Medulla oblongata (tissue), 1 donor: ENCODE measurements around the gene MAP3K5.
A peak's percentile ranks its signal among the peaks of the same experiment; 100 is the strongest.
"Not testable (repeated sequence)": the region's sequence is repeated elsewhere in the genome, so short reads cannot be mapped to it uniquely, and the experiment has no call there.

Experiments
- DNase-seq: peaks from one replicate; pipeline ENCODE4 v3.0.0-alpha.2; 2015; ENCODE audit errors: extremely low spot score

MAP3K5 gene

DNA sequence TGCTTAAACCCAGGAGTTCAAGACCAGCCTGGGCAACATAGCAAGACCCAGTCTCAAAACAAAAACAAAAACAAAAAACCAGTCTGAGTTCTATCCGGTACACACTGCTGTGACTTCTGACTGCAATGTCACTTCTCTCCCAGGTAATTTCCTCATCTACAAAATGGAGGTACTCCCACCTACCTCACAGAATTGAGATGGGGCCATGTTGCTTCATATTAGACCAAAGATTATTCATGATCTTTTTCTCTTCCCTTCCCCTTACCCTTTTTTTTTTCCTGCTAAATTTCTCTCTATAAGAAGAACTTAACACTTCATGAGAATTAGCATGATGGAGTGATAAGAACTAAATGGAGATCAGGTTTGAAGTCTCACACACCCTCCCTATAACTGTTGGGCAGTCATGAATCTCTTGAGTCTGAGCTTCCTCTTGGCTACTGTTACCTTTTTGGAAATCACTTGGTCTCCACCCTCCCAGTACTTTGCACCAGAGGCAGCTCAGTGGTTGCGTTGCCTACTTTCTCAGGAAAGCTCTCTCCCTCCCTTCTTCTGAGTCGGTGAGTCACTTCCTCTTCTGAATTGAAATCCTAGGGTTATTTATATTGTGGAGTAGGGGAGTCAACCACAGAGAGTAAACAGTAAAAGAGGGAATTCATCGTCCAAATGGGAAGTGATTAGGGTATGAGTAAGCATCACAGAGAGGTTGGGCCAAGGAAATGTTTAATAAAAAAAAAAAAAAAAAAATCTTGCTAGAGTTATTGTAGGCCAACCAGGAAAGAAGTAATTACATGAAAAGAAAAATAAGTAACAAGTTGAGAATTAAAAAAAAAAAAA, 182.2 kb downstream of the MAP3K5 start:
- DNase-seq: peak; percentile 38

DNA sequence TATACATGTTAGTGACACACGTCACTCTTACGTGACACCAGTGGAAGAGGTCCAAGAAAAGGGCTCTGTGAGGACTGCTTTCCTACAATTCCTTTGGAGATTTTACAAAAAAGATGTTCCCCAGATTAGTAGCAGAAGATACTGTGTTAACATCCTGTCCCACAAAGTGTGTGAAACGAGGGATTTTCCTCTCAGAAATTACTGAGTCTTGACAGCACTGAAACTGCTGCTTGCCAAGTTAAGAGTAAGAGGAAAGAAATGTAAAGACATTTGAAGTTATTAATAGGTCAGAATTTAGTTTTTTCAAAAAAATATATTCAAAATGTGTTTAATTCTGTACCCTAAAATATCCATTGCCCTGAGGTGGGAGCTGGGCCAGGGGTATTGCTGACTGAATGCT, 183.3 kb downstream of the MAP3K5 start:
- no peak for DNase-seq

- peak; percentile 54 for DNase-seq
Measured at GRCh38 chr6:136607932-136608772, 184.1 kb downstream of the MAP3K5 start.

- no peak for DNase-seq
Measured at GRCh38 chr6:136607204-136607931, 184.9 kb downstream of the MAP3K5 start.

- DNase-seq: no peak
Measured at GRCh38 chr6:136604928-136605510, 187.3 kb downstream of the MAP3K5 start.

GRCh38 chr6:136604328-136604825, 187.9 kb downstream of the MAP3K5 start:
- no peak for DNase-seq

- DNase-seq: no peak
Measured at GRCh38 chr6:136600818-136601217, 191.5 kb downstream of the MAP3K5 start.

GRCh38 chr6:136599329-136600011, 192.8 kb downstream of the MAP3K5 start:
- DNase-seq: no peak

DNA sequence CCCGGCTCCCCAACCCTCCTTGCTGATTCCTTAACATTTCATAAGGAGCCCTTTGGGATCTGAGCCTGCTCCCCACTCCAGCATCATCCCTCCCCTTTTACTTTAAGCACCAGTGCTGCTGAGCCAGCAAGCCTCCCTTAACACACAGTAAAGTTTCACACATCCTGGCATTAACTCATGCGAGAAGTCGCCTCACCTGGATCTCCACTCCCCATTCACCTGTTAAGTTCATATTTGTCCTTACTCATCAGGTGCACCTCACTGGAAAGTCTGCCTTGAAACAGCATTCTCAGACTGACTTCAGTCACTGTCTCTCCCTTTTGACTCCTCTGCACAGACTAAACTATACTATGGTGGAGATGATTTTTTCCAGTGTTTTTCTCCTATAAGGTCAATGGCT, 194.2 kb downstream of the MAP3K5 start:
- no peak for DNase-seq

- no peak for DNase-seq
Measured at GRCh38 chr6:136594671-136595070, 197.6 kb downstream of the MAP3K5 start.

GRCh38 chr6:136593748-136594490, 198.4 kb downstream of the MAP3K5 start:
- peak; percentile 67 for DNase-seq

DNA sequence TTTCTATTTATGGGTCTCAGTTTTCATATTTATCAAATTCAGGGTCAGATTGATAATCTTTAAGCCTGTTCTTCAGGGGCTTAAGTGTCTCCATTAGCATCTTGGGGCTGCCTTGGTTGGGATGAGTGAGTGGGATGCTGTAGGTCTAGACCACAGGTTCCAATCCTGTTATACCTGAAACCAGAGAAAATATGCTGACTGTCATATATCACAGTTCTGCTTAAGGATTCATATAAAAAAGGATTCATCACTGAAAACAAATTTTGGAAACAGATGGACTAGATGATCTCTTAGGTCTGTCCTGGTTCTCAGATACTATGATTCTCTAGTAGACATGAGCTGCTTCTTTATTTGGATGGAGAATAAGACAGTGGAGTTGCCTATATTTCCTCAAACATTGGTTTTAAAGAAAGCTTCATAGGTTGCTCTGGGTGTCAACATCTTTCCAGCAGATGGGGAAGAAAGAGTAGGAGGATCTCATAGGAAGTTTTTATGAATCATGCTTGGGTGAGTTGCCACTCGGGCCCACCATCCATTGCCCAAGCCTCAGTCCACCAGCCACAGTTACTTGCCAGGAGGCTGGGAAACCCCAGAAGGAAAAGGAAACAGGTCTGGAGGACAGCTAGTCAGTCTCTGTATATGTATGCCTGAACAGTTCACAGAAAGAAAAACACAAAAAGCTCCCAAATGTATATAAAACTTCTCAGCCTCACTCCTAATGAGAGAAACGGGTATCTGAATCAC, 199.2 kb downstream of the MAP3K5 start:
- no peak for DNase-seq

DNA sequence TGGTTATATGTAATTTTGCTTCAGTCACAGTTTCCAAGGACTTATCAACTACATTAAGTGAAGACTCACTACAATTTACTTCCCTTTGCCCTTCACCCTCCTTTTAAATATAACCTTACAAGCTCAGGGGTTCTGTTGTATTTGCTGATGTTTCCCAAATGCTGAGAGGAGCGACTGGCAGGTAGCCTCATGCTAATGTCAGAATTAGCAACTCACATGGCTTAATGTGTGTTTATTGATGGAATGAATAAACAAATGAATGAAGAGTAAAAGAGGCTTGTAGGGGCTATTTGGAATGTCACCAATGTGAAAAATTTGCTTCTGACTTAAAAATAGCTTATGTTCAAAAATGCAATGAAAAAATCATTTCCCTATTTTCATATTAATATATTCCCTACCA, 200.7 kb downstream of the MAP3K5 start:
- DNase-seq: no peak

DNA sequence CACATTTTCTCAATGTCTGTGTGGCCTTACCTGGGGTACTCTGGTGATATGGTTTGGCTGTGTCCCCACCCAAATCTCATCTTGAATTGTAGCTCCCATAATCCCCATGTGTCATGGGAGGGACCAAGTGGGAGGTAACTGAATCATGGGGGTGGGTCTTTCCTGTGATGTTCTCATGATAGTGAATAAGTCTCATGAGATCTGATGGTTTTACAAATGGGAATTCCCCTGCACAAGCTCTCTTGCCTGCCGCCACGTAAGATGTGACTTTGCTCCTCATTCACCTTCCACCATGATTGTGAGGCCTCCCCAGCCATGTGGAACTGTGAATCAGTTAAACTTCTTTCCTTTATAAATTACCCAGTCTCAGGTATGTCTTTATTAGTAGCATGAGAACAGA, 201.4 kb downstream of the MAP3K5 start:
- DNase-seq: not testable (repeated sequence)

- no peak for DNase-seq
Measured at GRCh38 chr6:136587527-136587926, 204.8 kb downstream of the MAP3K5 start.

GRCh38 chr6:136586295-136586694, 206.0 kb downstream of the MAP3K5 start:
- DNase-seq: no peak

GRCh38 chr6:136585523-136585922, 206.8 kb downstream of the MAP3K5 start:
- DNase-seq: not testable (repeated sequence)

DNA sequence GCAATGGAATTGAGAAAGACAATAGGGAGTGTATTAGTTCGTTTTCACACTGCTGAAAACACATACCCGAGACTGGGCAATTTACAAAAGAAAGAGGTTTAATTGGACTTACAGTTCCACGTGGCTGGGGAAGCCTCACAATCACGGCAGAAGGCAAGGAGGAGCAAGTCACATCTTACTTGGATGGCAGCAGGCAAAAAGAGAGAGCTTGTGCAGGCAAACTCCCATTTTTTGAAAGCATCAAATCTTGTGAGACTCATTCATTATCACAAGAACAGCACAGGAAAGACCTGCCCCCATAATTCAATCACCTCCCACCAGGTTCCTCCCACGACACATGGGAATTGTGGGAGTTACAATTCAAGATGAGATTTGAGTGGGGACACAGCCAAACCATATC, 208.0 kb downstream of the MAP3K5 start:
- not testable (repeated sequence) for DNase-seq

GRCh38 chr6:136582711-136583471, 209.4 kb downstream of the MAP3K5 start:
- peak; percentile 31 for DNase-seq
